ENCODE measurements around the gene OR51L1.
A peak's percentile ranks its signal among the peaks of the same experiment; 100 is the strongest.

Gene OR51L1

GRCh38 chr11:5007561-5007960 lies 12.9 kb downstream of the OR51L1 start:
- H3K4me1 ChIP-seq (ENCODE audit: control insufficient read depth, low read depth, low read length) = no peaks in the 10 kb centered on the region
- H3K4ac ChIP-seq (ENCODE audit: low read depth, low read length) = no peak overlapping the region
- H3K18ac ChIP-seq (ENCODE audit: low read length) = no peak overlapping the region
- no peak overlapping the region for H2BK120ac ChIP-seq (ENCODE audit: low read depth, low read length)
- H3K27ac ChIP-seq (ENCODE audit: low read depth, low read length) = no peak overlapping the region
- no peak overlapping the region for H3K9ac ChIP-seq (ENCODE audit: low read length)
- H4K5ac ChIP-seq (ENCODE audit: low read length) = no peak overlapping the region
- H3K4me2 ChIP-seq (ENCODE audit: low read length) = no peak overlapping the region
- no peak overlapping the region for H4K8ac ChIP-seq (ENCODE audit: low read depth, low read length)
- H3K79me1 ChIP-seq (ENCODE audit: low read length) = no peaks in the 10 kb centered on the region
- H3K79me2 ChIP-seq (ENCODE audit: control insufficient read depth, insufficient read depth, low read length) = no peaks in the 10 kb centered on the region
- H3K4me3 ChIP-seq (ENCODE audit: low read length) = no peak overlapping the region
- H3K36me3 ChIP-seq (ENCODE audit: control insufficient read depth, insufficient read depth, low read length) = no peaks in the 10 kb centered on the region
- WGBS (ENCODE audit: extremely low coverage, insufficient coverage, low lambda C conversion rate) = no CpG with 5 or more reads among the region's 2 CpGs
- H3K23ac ChIP-seq (ENCODE audit: low read length) = no peak overlapping the region
- H2AK5ac ChIP-seq (ENCODE audit: low read length) = no peak overlapping the region
- no peak overlapping the region for H2BK15ac ChIP-seq (replicated peaks; ENCODE audit: low read depth)
- no peaks in the 10 kb centered on the region for H3K27me3 ChIP-seq (ENCODE audit: insufficient read depth, low read length, poor library complexity)
- no peak overlapping the region for H3K56ac ChIP-seq (ENCODE audit: low read length)
- H2BK5ac ChIP-seq (ENCODE audit: low read length) = no peak overlapping the region
- peak; percentile 39 for DNase-seq

GRCh38 chr11:5011254-5011653 lies 16.6 kb downstream of the OR51L1 start:
- Histone ChIP-seq H3K27me3 (ENCODE audit: insufficient read depth, low read length, poor library complexity) (no peaks in the 10 kb centered on the region), H2AK5ac (ENCODE audit: low read length) (no peak overlapping the region), H4K5ac (ENCODE audit: low read length) (no peak overlapping the region)

GRCh38 chr11:5013012-5013411 lies 18.4 kb downstream of the OR51L1 start:
- Histone ChIP-seq H3K56ac (ENCODE audit: low read length) (no peak overlapping the region), H2BK5ac (ENCODE audit: low read length) (no peak overlapping the region), H2AK5ac (ENCODE audit: low read length) (no peak overlapping the region), H3K18ac (ENCODE audit: low read length) (no peak overlapping the region), H4K5ac (ENCODE audit: low read length) (no peak overlapping the region), H2BK15ac (replicated peaks; ENCODE audit: low read depth) (no peak overlapping the region), H3K79me1 (ENCODE audit: low read length) (no peaks in the 10 kb centered on the region), H2BK120ac (ENCODE audit: low read depth, low read length) (no peak overlapping the region), H3K9ac (ENCODE audit: low read length) (no peak overlapping the region), H3K4ac (ENCODE audit: low read depth, low read length) (no peak overlapping the region), H3K23ac (ENCODE audit: low read length) (no peak overlapping the region), H3K4me2 (ENCODE audit: low read length) (no peak overlapping the region), H3K4me3 (ENCODE audit: low read length) (no peak overlapping the region), H3K27ac (ENCODE audit: low read depth, low read length) (no peak overlapping the region), H4K8ac (ENCODE audit: low read depth, low read length) (no peak overlapping the region), H3K4me1 (ENCODE audit: control insufficient read depth, low read depth, low read length) (no peaks in the 10 kb centered on the region), H3K79me2 (ENCODE audit: control insufficient read depth, insufficient read depth, low read length) (no peaks in the 10 kb centered on the region), H3K27me3 (ENCODE audit: insufficient read depth, low read length, poor library complexity) (no peaks in the 10 kb centered on the region), H3K36me3 (ENCODE audit: control insufficient read depth, insufficient read depth, low read length) (no peaks in the 10 kb centered on the region)
- WGBS (ENCODE audit: extremely low coverage, insufficient coverage, low lambda C conversion rate) = 100% methylated on average over 1 of the region's 1 CpG
- no peak for DNase-seq

More at GRCh38 chr11:5011254-5011653, 16.6 kb downstream of the OR51L1 start:
- no peak overlapping the region for H2BK15ac ChIP-seq (replicated peaks; ENCODE audit: low read depth)
- no peak overlapping the region for H3K4ac ChIP-seq (ENCODE audit: low read depth, low read length)
- no peak overlapping the region for H3K56ac ChIP-seq (ENCODE audit: low read length)
- no peaks in the 10 kb centered on the region for H3K4me1 ChIP-seq (ENCODE audit: control insufficient read depth, low read depth, low read length)
- no peak overlapping the region for H2BK120ac ChIP-seq (ENCODE audit: low read depth, low read length)
- no peak overlapping the region for H3K4me3 ChIP-seq (ENCODE audit: low read length)
- H3K36me3 ChIP-seq (ENCODE audit: control insufficient read depth, insufficient read depth, low read length) = no peaks in the 10 kb centered on the region
- H3K4me2 ChIP-seq (ENCODE audit: low read length) = no peak overlapping the region
- DNase-seq = no peak
- H3K79me2 ChIP-seq (ENCODE audit: control insufficient read depth, insufficient read depth, low read length) = no peaks in the 10 kb centered on the region
- H2BK5ac ChIP-seq (ENCODE audit: low read length) = no peak overlapping the region
- no CpG with 5 or more reads among the region's 8 CpGs for WGBS (ENCODE audit: extremely low coverage, insufficient coverage, low lambda C conversion rate)
- no peak overlapping the region for H3K23ac ChIP-seq (ENCODE audit: low read length)
- no peak overlapping the region for H3K9ac ChIP-seq (ENCODE audit: low read length)
- H3K18ac ChIP-seq (ENCODE audit: low read length) = no peak overlapping the region
- H3K27ac ChIP-seq (ENCODE audit: low read depth, low read length) = no peak overlapping the region
- no peaks in the 10 kb centered on the region for H3K79me1 ChIP-seq (ENCODE audit: low read length)
- no peak overlapping the region for H4K8ac ChIP-seq (ENCODE audit: low read depth, low read length)

GRCh38 chr11:5021996-5022395 lies 27.3 kb downstream of the OR51L1 start:
- no peaks in the 10 kb centered on the region for H3K79me2 ChIP-seq (ENCODE audit: control insufficient read depth, insufficient read depth, low read length)
- H2AK5ac ChIP-seq (ENCODE audit: low read length) = no peak overlapping the region
- H2BK120ac ChIP-seq (ENCODE audit: low read depth, low read length) = no peak overlapping the region
- no peak overlapping the region for H4K8ac ChIP-seq (ENCODE audit: low read depth, low read length)
- no peak overlapping the region for H2BK5ac ChIP-seq (ENCODE audit: low read length)
- no peaks in the 10 kb centered on the region for H3K36me3 ChIP-seq (ENCODE audit: control insufficient read depth, insufficient read depth, low read length)
- no peak overlapping the region for H2BK15ac ChIP-seq (replicated peaks; ENCODE audit: low read depth)
- H3K4me2 ChIP-seq (ENCODE audit: low read length) = no peak overlapping the region
- H3K56ac ChIP-seq (ENCODE audit: low read length) = no peak overlapping the region
- no peaks in the 10 kb centered on the region for H3K4me1 ChIP-seq (ENCODE audit: control insufficient read depth, low read depth, low read length)
- H3K79me1 ChIP-seq (ENCODE audit: low read length) = no peaks in the 10 kb centered on the region
- WGBS (ENCODE audit: extremely low coverage, insufficient coverage, low lambda C conversion rate) = no CpG with 5 or more reads among the region's 2 CpGs
- H3K4ac ChIP-seq (ENCODE audit: low read depth, low read length) = no peak overlapping the region
- H3K27ac ChIP-seq (ENCODE audit: low read depth, low read length) = no peak overlapping the region
- no peak overlapping the region for H3K23ac ChIP-seq (ENCODE audit: low read length)
- H3K9ac ChIP-seq (ENCODE audit: low read length) = no peak overlapping the region
- no peak overlapping the region for H4K5ac ChIP-seq (ENCODE audit: low read length)
- no peaks in the 10 kb centered on the region for H3K27me3 ChIP-seq (ENCODE audit: insufficient read depth, low read length, poor library complexity)
- no peak overlapping the region for H3K18ac ChIP-seq (ENCODE audit: low read length)
- no peak for DNase-seq
- no peak overlapping the region for H3K4me3 ChIP-seq (ENCODE audit: low read length)

- H2BK15ac ChIP-seq (replicated peaks; ENCODE audit: low read depth) = no peak overlapping the region
- DNase-seq = no peak
- no peak overlapping the region for H3K18ac ChIP-seq (ENCODE audit: low read length)
- H4K8ac ChIP-seq (ENCODE audit: low read depth, low read length) = no peak overlapping the region
- H2BK5ac ChIP-seq (ENCODE audit: low read length) = no peak overlapping the region
- no peak overlapping the region for H4K5ac ChIP-seq (ENCODE audit: low read length)
- no peak overlapping the region for H3K4ac ChIP-seq (ENCODE audit: low read depth, low read length)
- no peak overlapping the region for H2BK120ac ChIP-seq (ENCODE audit: low read depth, low read length)
- H3K9ac ChIP-seq (ENCODE audit: low read length) = no peak overlapping the region
- no peaks in the 10 kb centered on the region for H3K79me2 ChIP-seq (ENCODE audit: control insufficient read depth, insufficient read depth, low read length)
- H3K4me3 ChIP-seq (ENCODE audit: low read length) = no peak overlapping the region
- no peak overlapping the region for H2AK5ac ChIP-seq (ENCODE audit: low read length)
- H3K79me1 ChIP-seq (ENCODE audit: low read length) = no peaks in the 10 kb centered on the region
- no peaks in the 10 kb centered on the region for H3K4me1 ChIP-seq (ENCODE audit: control insufficient read depth, low read depth, low read length)
- no peaks in the 10 kb centered on the region for H3K27me3 ChIP-seq (ENCODE audit: insufficient read depth, low read length, poor library complexity)
- H3K36me3 ChIP-seq (ENCODE audit: control insufficient read depth, insufficient read depth, low read length) = no peaks in the 10 kb centered on the region
- no peak overlapping the region for H3K56ac ChIP-seq (ENCODE audit: low read length)
- WGBS (ENCODE audit: extremely low coverage, insufficient coverage, low lambda C conversion rate) = no CpG with 5 or more reads among the region's 2 CpGs
- H3K27ac ChIP-seq (ENCODE audit: low read depth, low read length) = no peak overlapping the region
- no peak overlapping the region for H3K4me2 ChIP-seq (ENCODE audit: low read length)
- no peak overlapping the region for H3K23ac ChIP-seq (ENCODE audit: low read length)
These were observed 42.0 kb downstream of the OR51L1 start for GRCh38 chr11:5036669-5037068.

GRCh38 chr11:5037926-5038325 lies 43.3 kb downstream of the OR51L1 start:
- no CpG with 5 or more reads among the region's 2 CpGs for WGBS (ENCODE audit: extremely low coverage, insufficient coverage, low lambda C conversion rate)
- no peak overlapping the region for H3K4me2 ChIP-seq (ENCODE audit: low read length)
- no peak overlapping the region for H2AK5ac ChIP-seq (ENCODE audit: low read length)
- no peak overlapping the region for H3K56ac ChIP-seq (ENCODE audit: low read length)
- H2BK5ac ChIP-seq (ENCODE audit: low read length) = no peak overlapping the region
- H4K5ac ChIP-seq (ENCODE audit: low read length) = no peak overlapping the region
- H3K27ac ChIP-seq (ENCODE audit: low read depth, low read length) = no peak overlapping the region
- H3K18ac ChIP-seq (ENCODE audit: low read length) = no peak overlapping the region
- H3K4me1 ChIP-seq (ENCODE audit: control insufficient read depth, low read depth, low read length) = no peaks in the 10 kb centered on the region
- H3K4me3 ChIP-seq (ENCODE audit: low read length) = no peak overlapping the region
- H2BK15ac ChIP-seq (replicated peaks; ENCODE audit: low read depth) = no peak overlapping the region
- H3K4ac ChIP-seq (ENCODE audit: low read depth, low read length) = no peak overlapping the region
- no peaks in the 10 kb centered on the region for H3K79me1 ChIP-seq (ENCODE audit: low read length)
- no peaks in the 10 kb centered on the region for H3K79me2 ChIP-seq (ENCODE audit: control insufficient read depth, insufficient read depth, low read length)
- H4K8ac ChIP-seq (ENCODE audit: low read depth, low read length) = no peak overlapping the region
- no peaks in the 10 kb centered on the region for H3K27me3 ChIP-seq (ENCODE audit: insufficient read depth, low read length, poor library complexity)
- H3K23ac ChIP-seq (ENCODE audit: low read length) = no peak overlapping the region
- no peak overlapping the region for H3K9ac ChIP-seq (ENCODE audit: low read length)
- H3K36me3 ChIP-seq (ENCODE audit: control insufficient read depth, insufficient read depth, low read length) = no peaks in the 10 kb centered on the region
- H2BK120ac ChIP-seq (ENCODE audit: low read depth, low read length) = no peak overlapping the region
- DNase-seq = peak; percentile 1
